Stimulated activated CD8-positive, alpha-beta memory T cell treated with anti-CD3 and anti-CD28 coated beads, Interleukin-15, amount 100 ng/mL, for 48 hours (primary cell): Measurements from ENCODE around the gene FHOD3.

ENCODE experiments used
- DNase-seq, 2 donors: peaks; one replicate each; pipeline ENCODE4 v3.0.0-alpha.2; 2020; ENCODE audit warnings: low read depth in 2 of 2

The FHOD3 gene

GRCh38 chr18:36518839-36519238, 221.3 kb downstream of the FHOD3 start:
- DNase-seq = no peak

- DNase-seq = no peak
Observed at GRCh38 chr18:36519358-36519757, 221.8 kb downstream of the FHOD3 start.

- no peak for DNase-seq
Observed at GRCh38 chr18:36522509-36522908, 225.0 kb downstream of the FHOD3 start.

GRCh38 chr18:36525913-36526312, 228.4 kb downstream of the FHOD3 start:
- no peak for DNase-seq

GRCh38 chr18:36526611-36527010, 229.1 kb downstream of the FHOD3 start:
- no peak for DNase-seq

GRCh38 chr18:36527051-36527450, 229.5 kb downstream of the FHOD3 start:
- DNase-seq = no peak

- DNase-seq = no peak
Observed at GRCh38 chr18:36527740-36528455, 230.4 kb downstream of the FHOD3 start.

GRCh38 chr18:36529747-36530146, 232.2 kb downstream of the FHOD3 start:
- DNase-seq = no peak

- DNase-seq = no peak
Observed at GRCh38 chr18:36530676-36531405, 233.3 kb downstream of the FHOD3 start.

GRCh38 chr18:36531636-36532035, 234.1 kb downstream of the FHOD3 start:
- no peak for DNase-seq

GRCh38 chr18:36532394-36532793, 234.9 kb downstream of the FHOD3 start:
- no peak for DNase-seq

GRCh38 chr18:36532815-36533214, 235.3 kb downstream of the FHOD3 start:
- DNase-seq = no peak

- no peak for DNase-seq
Observed at GRCh38 chr18:36533446-36534153, 236.1 kb downstream of the FHOD3 start.

- DNase-seq = no peak
Observed at GRCh38 chr18:36534154-36534688, 236.7 kb downstream of the FHOD3 start.

GRCh38 chr18:36535202-36535935, 237.9 kb downstream of the FHOD3 start:
- DNase-seq = no peak

- no peak for DNase-seq
Observed at GRCh38 chr18:36536426-36536825, 238.9 kb downstream of the FHOD3 start.

GRCh38 chr18:36537289-36537688, 239.8 kb downstream of the FHOD3 start:
- no peak for DNase-seq

- DNase-seq = no peak
Observed at GRCh38 chr18:36539674-36540231, 242.2 kb downstream of the FHOD3 start.

GRCh38 chr18:36543030-36543429, 245.5 kb downstream of the FHOD3 start:
- DNase-seq = no peak

GRCh38 chr18:36543991-36544725, 246.6 kb downstream of the FHOD3 start:
- no peak for DNase-seq
